Measurements from ENCODE around the gene RNLS.

The RNLS gene

GRCh38 chr10:88557256-88557655 lies 25.9 kb downstream of the RNLS start:
- no peak overlapping the region for H3K4me3 ChIP-seq (ENCODE audit: low read depth, low read length)
- no peak for DNase-seq (ENCODE audit: low read depth)
- TF ChIP-seq, protein P1, sequence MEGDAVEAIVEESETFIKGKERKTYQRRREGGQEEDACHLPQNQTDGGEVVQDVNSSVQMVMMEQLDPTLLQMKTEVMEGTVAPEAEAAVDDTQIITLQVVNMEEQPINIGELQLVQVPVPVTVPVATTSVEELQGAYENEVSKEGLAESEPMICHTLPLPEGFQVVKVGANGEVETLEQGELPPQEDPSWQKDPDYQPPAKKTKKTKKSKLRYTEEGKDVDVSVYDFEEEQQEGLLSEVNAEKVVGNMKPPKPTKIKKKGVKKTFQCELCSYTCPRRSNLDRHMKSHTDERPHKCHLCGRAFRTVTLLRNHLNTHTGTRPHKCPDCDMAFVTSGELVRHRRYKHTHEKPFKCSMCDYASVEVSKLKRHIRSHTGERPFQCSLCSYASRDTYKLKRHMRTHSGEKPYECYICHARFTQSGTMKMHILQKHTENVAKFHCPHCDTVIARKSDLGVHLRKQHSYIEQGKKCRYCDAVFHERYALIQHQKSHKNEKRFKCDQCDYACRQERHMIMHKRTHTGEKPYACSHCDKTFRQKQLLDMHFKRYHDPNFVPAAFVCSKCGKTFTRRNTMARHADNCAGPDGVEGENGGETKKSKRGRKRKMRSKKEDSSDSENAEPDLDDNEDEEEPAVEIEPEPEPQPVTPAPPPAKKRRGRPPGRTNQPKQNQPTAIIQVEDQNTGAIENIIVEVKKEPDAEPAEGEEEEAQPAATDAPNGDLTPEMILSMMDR (IDR thresholded peaks at IDR 0.05; ENCODE audit: control insufficient read depth, extremely low read depth, insufficient read depth) = no peak

DNA sequence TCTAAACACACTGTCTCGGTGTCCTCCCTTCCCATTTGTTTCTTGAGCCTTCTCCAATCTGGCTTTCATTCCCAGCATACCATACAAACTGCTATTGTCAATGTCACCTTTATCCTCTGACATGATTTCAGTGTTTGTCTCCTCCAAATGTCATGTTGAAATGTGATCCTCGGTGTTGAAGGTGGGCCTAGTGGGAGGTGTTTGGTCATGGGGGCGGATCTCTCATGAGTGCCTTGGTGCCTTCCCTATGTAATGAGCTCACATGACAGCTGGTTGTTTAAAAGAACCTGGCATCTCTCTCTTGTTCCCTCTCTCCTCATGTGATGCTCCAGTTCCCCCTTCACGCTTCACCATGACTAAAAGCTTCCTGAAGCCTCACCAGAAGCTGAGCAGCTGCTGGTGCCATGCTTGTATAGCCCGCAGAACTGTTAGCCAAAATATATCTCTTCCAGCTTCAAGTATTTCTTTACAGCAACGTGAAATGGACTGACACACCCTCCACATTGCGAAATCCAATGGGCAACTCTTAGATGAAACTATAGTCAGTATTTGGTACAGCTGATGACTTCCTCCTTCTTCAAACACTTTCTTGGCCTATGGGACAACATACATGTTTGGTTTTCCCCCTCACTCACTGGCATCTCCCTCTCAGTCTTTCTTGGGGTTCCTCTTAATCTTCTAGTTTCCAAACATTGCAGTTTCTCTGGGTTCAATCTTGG lies 27.8 kb downstream of the RNLS start:
- TF ChIP-seq, protein P1 (IDR thresholded peaks at IDR 0.05; ENCODE audit: control insufficient read depth, extremely low read depth, insufficient read depth) = no peak
- no peak overlapping the region for H3K4me3 ChIP-seq (ENCODE audit: low read depth, low read length)
- no peak for DNase-seq (ENCODE audit: low read depth)

- DNase-seq (ENCODE audit: low read depth) = peak; percentile 25
- no peak overlapping the region for H3K4me3 ChIP-seq (ENCODE audit: low read depth, low read length)
- TF ChIP-seq, protein P1 (IDR thresholded peaks at IDR 0.05; ENCODE audit: control insufficient read depth, extremely low read depth, insufficient read depth) = peak; percentile 72
These were observed 29.9 kb downstream of the RNLS start for GRCh38 chr10:88553116-88553752.

- DNase-seq (ENCODE audit: low read depth) = no peak
- no peak overlapping the region for H3K4me3 ChIP-seq (ENCODE audit: low read depth, low read length)
- TF ChIP-seq, protein P1 (IDR thresholded peaks at IDR 0.05; ENCODE audit: control insufficient read depth, extremely low read depth, insufficient read depth) = no peak
These were observed 31.9 kb downstream of the RNLS start for GRCh38 chr10:88551246-88551645.

GRCh38 chr10:88546497-88546896 lies 36.6 kb downstream of the RNLS start:
- H3K4me3 ChIP-seq (ENCODE audit: low read depth, low read length) = no peak overlapping the region
- TF ChIP-seq, protein P1 (IDR thresholded peaks at IDR 0.05; ENCODE audit: control insufficient read depth, extremely low read depth, insufficient read depth) = no peak
- DNase-seq (ENCODE audit: low read depth) = no peak

DNA sequence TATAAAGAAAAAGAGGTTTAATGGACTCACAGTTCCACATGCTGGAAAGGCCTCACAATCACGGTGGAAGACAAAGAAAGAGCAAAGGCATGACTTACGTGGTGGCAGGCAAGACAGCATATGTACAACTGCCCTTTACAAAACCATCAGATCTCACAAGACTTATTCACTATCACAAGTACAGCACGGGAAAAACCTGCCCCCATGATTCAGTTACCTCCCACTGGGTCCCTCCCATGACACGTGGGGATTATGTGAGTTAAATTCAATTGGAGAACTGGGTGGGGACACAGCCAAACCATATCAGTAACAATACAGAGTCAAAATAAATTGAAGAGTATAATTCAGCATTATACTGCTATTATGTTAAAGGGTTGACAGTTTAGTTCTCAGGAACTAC lies 37.8 kb downstream of the RNLS start:
- H3K4me3 ChIP-seq (ENCODE audit: low read depth, low read length) = no peak overlapping the region
- TF ChIP-seq, protein P1 (IDR thresholded peaks at IDR 0.05; ENCODE audit: control insufficient read depth, extremely low read depth, insufficient read depth) = no peak
- DNase-seq (ENCODE audit: low read depth) = no peak
